ENCODE measurements around the gene MPL.

- no peak for TF ChIP-seq TAF1 (IDR thresholded peaks at IDR 0.05; ENCODE audit: borderline replicate concordance, insufficient read depth, low read length)
- TF ChIP-seq POLR2AphosphoS5 (IDR thresholded peaks at IDR 0.05; ENCODE audit: low read depth, low read length): no peak
- TF ChIP-seq FOXP2 (optimal IDR thresholded peaks at IDR 0.05; ENCODE audit: borderline replicate concordance, extremely low read depth, extremely low read length, insufficient read depth): no peak
- no peak for TF ChIP-seq REST (IDR thresholded peaks at IDR 0.05; ENCODE audit: insufficient read depth in 1 of 2, low read depth in 2 of 2, low read length in 2 of 2)
These were observed 29.0 kb downstream of the MPL start for GRCh38 chr1:43366601-43367025.
